Suprapubic skin (tissue), 4 donors: Measurements from ENCODE around the gene TPCN2. TPM values are rescaled to one million over a fixed set of nuclear protein-coding genes. Genes with fewer than 3 reads are reported as not detected.

ENCODE experiments used
- DNase-seq, 2 donors: peaks; one replicate each; pipeline ENCODE4 v3.0.0-alpha.2; 2019; ENCODE audit warnings: low spot score in 2 of 2
- H3K27ac ChIP-seq: fragments of 200-600 bp; sonication (generic); one replicate; pipeline ENCODE4 v1.5.1; 2019
- H3K27me3 ChIP-seq: fragments of 200-600 bp; sonication (generic); one replicate; pipeline ENCODE4 v1.5.1; 2019
- H3K36me3 ChIP-seq: fragments of 200-600 bp; sonication (generic); one replicate; pipeline ENCODE4 v1.5.1; 2019
- H3K4me1 ChIP-seq: fragments of 200-600 bp; sonication (generic); one replicate; pipeline ENCODE4 v1.5.1; 2019
- H3K4me3 ChIP-seq: fragments of 200-600 bp; sonication (generic); one replicate; pipeline ENCODE4 v1.5.1; 2019; ENCODE audit warnings: mild to moderate bottlenecking
- H3K9me3 ChIP-seq: fragments of 200-600 bp; sonication (generic); one replicate; pipeline ENCODE4 v1.5.1; 2019
- EP300 ChIP-seq: sonication (generic); formaldehyde crosslinking; IDR thresholded peaks from one replicate; pipeline ENCODE4 v1.6.1; 2017; ENCODE audit warnings: antibody characterized with exemption
- POLR2A ChIP-seq, 2 donors: fragments of 450-650 bp; IDR thresholded peaks; one replicate each; pipeline ENCODE4 v1.6.1; 2017; ENCODE audit warnings: antibody characterized with exemption in 2 of 2, mild to moderate bottlenecking in 2 of 2, moderate library complexity in 2 of 2
- POLR2AphosphoS5 ChIP-seq, 3 donors: sonication (generic); formaldehyde crosslinking; IDR thresholded peaks; one replicate each; pipeline ENCODE4 v1.6.1; 2017; ENCODE audit warnings: antibody characterized with exemption in 3 of 3
- WGBS: methylation state at CpG from one replicate; pipeline ENCODE4 v1.1.5; 2018; 5-methylcytosine and 5-hydroxymethylcytosine counted together
- total RNA-seq, 4 donors: library from RNA; depleted of rRNA; stranded (reverse); fragments of >200 nt; gene quantifications; one replicate each; pipeline ENCODE4 v1.1.0, GENCODE V29; 2016
- TF ChIP-seq, protein P1 (sequence below), 2 donors: fragments of 200-600 bp in 1 of 2; fragments of 450-650 bp in 1 of 2; sonication (generic) in 1 of 2; IDR thresholded peaks; one replicate each; pipeline ENCODE4 v1.5.1; 2016 to 2019; ENCODE audit warnings: antibody characterized with exemption in 2 of 2, mild to moderate bottlenecking in 1 of 2, moderate library complexity in 1 of 2

Gene TPCN2
- total RNA-seq, 4 donors from 2014 or later = 8.4 to 30.3 (median 24.4) TPM

DNA sequence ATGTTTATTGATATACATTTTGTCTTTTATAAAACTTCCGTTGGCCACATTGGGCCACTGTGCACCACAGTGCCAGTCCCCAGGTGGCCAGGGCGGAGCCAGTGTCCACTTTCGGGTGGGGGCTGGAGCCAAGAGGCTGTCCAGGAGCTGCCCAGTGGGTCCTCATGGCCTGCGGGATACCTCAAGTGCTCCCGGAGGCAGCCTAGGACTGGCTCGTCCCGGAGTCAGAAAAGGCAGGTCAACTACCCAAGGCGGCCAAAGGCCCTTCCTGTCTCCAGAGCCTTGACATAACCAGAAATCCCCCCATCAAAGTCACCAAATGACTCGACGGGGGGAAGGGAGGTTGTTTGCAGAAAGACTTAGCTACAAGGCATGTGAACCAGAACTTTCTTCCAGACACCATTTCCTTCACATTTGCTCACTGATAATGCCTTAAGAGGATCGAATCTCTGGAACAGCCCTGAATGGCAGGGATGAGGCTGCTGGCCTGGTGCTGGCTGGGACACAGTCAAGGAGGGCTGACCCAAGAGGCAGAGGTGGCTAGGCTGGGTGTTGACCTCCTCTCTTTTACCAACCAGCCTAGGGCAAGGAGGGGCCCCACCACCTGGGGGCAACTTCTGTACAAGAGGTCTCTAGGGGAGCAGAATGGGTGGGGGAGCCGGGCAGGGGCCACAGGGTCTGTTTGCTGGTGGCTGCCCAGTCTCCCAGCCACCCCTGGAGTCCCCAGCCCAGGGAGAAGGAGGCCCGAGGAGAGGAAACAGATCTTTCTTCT lies 44.1 kb upstream of the TPCN2 start:
- no peaks in the 10 kb centered on the region for H3K27me3 ChIP-seq
- 85% methylated on average over 4 of the region's 13 CpGs for WGBS
- peaks cover 48% of the 10 kb centered on the region for H3K4me1 ChIP-seq
- no peak overlapping the region for H3K27ac ChIP-seq
- H3K36me3 ChIP-seq = peaks cover 3% of the 10 kb centered on the region
- TF ChIP-seq, protein P1, sequence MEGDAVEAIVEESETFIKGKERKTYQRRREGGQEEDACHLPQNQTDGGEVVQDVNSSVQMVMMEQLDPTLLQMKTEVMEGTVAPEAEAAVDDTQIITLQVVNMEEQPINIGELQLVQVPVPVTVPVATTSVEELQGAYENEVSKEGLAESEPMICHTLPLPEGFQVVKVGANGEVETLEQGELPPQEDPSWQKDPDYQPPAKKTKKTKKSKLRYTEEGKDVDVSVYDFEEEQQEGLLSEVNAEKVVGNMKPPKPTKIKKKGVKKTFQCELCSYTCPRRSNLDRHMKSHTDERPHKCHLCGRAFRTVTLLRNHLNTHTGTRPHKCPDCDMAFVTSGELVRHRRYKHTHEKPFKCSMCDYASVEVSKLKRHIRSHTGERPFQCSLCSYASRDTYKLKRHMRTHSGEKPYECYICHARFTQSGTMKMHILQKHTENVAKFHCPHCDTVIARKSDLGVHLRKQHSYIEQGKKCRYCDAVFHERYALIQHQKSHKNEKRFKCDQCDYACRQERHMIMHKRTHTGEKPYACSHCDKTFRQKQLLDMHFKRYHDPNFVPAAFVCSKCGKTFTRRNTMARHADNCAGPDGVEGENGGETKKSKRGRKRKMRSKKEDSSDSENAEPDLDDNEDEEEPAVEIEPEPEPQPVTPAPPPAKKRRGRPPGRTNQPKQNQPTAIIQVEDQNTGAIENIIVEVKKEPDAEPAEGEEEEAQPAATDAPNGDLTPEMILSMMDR (IDR thresholded peaks at IDR 0.05) = no peak
- TF ChIP-seq EP300 (no peak), POLR2AphosphoS5 (IDR thresholded peaks at IDR 0.05) (no peak), POLR2A (IDR thresholded peaks at IDR 0.05) (no peak)
- H3K4me3 ChIP-seq = no peak overlapping the region
- DNase-seq = peak; percentile 56 to 67
- no peaks in the 10 kb centered on the region for H3K9me3 ChIP-seq

DNA sequence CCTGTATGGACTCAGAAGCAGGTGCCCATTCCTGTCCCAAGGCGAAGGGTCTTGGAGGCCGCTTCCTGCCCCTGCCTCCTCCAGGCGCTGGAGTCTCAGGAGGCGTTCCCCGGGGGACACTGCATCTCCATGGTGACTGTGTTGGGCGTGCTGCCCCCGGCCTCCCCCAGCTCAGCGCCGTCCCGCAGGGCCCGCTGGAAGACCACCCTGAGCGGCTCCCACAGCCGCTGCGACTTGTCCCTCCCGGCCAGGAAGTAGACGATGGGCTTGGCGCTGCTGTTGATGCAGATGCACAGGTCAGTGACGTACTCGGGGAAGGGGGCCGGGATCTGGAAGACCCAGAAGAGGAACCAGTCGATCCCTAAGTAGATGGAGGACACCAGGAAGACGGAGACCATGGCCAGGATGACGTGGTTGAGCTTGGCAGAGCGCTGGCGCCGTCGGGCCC lies 43.5 kb upstream of the TPCN2 start:
- no peaks in the 10 kb centered on the region for H3K27me3 ChIP-seq
- no peak overlapping the region for H3K4me3 ChIP-seq
- H3K9me3 ChIP-seq = no peaks in the 10 kb centered on the region
- DNase-seq = peak in 1 of 2 donors; percentile 69
- WGBS = 89% methylated on average over 21 of the region's 27 CpGs
- H3K27ac ChIP-seq = no peak overlapping the region
- H3K36me3 ChIP-seq = peaks cover 3% of the 10 kb centered on the region
- TF ChIP-seq EP300 (no peak), POLR2AphosphoS5 (IDR thresholded peaks at IDR 0.05) (no peak), POLR2A (IDR thresholded peaks at IDR 0.05) (no peak)
- TF ChIP-seq, protein P1 (IDR thresholded peaks at IDR 0.05) = no peak
- H3K4me1 ChIP-seq = peaks cover 48% of the 10 kb centered on the region

DNA sequence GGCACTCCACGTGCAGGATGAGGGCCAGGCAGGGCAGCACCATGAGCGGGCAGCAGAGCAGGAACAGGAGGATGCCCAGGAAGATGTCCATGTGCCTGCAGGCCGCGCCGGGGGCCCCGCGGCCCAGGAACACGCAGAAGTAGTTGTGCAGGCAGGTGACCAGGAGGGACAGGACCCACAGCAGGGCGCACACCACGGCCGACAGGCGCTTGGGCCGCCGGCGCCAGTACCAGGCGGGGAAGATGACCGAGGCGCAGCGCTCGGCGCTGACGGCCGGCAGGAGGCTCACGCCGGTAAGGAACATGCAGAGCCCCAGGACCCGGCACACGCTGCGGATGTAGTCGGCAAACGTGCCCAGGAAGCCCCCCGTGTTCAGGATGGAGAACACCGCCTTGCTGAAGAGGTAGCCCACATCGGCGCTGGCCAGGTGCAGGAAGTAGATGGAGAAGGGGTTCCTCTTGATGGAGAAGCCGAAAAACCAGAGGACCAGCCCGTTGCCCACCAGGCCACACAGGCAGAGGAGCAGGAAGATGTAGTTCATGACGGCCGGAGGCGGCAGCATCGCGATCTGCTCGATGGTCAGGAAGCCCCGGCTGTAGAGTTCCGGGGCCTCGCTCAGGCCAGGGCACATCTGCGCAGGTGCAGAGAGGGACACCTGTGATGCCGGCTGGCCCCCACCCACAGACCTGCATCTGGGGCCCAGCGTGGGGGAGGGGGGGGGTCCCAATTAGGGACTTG lies 42.9 kb upstream of the TPCN2 start:
- no peaks in the 10 kb centered on the region for H3K9me3 ChIP-seq
- peaks cover 6% of the 10 kb centered on the region for H3K27me3 ChIP-seq
- TF ChIP-seq POLR2AphosphoS5 (IDR thresholded peaks at IDR 0.05) = no peak
- TF ChIP-seq, protein P1 (IDR thresholded peaks at IDR 0.05) = no peak
- TF ChIP-seq POLR2A (IDR thresholded peaks at IDR 0.05) = no peak
- TF ChIP-seq EP300 = no peak
- H3K36me3 ChIP-seq = peaks cover 3% of the 10 kb centered on the region
- DNase-seq = peak in 1 of 2 donors; percentile 77
- no peak overlapping the region for H3K4me3 ChIP-seq
- H3K27ac ChIP-seq = no peak overlapping the region
- H3K4me1 ChIP-seq = peaks cover 50% of the 10 kb centered on the region
- 93% methylated on average over 39 of the region's 48 CpGs for WGBS

DNA sequence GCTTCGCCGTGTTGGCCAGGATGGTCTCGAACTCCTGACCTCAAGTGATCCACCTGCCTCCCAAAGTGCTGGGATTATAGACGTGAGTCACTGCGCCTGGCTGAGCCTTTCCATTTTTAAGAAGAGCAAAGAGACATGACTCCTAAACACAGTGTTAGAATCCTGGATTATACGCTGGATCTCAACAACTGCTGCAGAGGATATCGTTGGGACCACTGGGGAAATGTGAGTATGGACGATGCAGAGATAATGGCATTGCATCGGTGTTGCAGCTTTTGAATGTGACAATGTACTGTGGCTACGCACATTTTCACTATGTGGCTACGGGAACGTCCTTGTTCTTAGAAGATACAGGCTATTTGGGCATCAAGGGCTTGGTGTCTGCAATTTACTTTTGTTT lies 41.9 kb upstream of the TPCN2 start:
- Histone ChIP-seq H3K4me3 (no peak overlapping the region), H3K9me3 (no peaks in the 10 kb centered on the region), H3K27me3 (peaks cover 12% of the 10 kb centered on the region), H3K4me1 (peaks cover 51% of the 10 kb centered on the region), H3K36me3 (peaks cover 3% of the 10 kb centered on the region), H3K27ac (no peak overlapping the region)
- peak; percentile 8 to 13 for DNase-seq
- WGBS = 81% methylated on average over 12 of the region's 12 CpGs
- no peak for TF ChIP-seq POLR2AphosphoS5 (IDR thresholded peaks at IDR 0.05)
- TF ChIP-seq EP300 = no peak
- TF ChIP-seq POLR2A (IDR thresholded peaks at IDR 0.05) = no peak
- TF ChIP-seq, protein P1 (IDR thresholded peaks at IDR 0.05) = no peak

DNA sequence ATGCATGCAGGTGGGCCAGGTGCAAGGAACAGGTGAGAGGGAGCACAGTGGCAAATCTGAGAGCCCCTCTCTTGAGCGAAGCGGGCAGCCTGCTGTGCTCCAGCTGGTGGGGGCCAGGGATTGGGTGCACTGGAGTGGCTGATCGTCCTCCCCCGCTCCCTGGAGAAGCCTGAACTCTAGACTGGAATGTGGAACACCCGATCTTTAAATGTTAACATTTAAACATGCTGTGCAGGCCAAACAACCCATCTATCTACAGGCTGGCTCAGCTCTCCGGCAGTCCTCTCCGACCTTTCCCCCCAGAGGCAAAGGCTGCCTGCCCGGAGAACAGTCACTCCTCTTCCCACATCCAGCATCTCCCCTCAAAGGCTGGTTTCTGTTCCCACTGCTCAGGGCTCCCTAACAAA lies 40.8 kb upstream of the TPCN2 start:
- H3K4me1 ChIP-seq = peaks cover 53% of the 10 kb centered on the region
- peaks cover 3% of the 10 kb centered on the region for H3K36me3 ChIP-seq
- no peaks in the 10 kb centered on the region for H3K9me3 ChIP-seq
- peak in 1 of 2 donors; percentile 57 for DNase-seq
- no peak overlapping the region for H3K4me3 ChIP-seq
- WGBS = 57% methylated on average over 8 of the region's 8 CpGs
- peak overlapping the region; percentile 80 for H3K27ac ChIP-seq
- TF ChIP-seq POLR2A (IDR thresholded peaks at IDR 0.05) (no peak), POLR2AphosphoS5 (IDR thresholded peaks at IDR 0.05) (no peak), EP300 (no peak)
- TF ChIP-seq, protein P1 (IDR thresholded peaks at IDR 0.05) = no peak
- peaks cover 23% of the 10 kb centered on the region for H3K27me3 ChIP-seq
